Vagina (tissue), 2 donors: ENCODE results near the gene CSMD2. TPM values are rescaled to one million over a fixed set of nuclear protein-coding genes. Genes with fewer than 3 reads are reported as not detected.

Experiments used
- DNase-seq, 2 donors: peaks; one replicate each; pipeline ENCODE4 v3.0.0-alpha.2; 2017; ENCODE audit errors: extremely low spot score in 2 of 2
- H3K27ac ChIP-seq: fragments of 200-600 bp; sonication (generic); one replicate; pipeline ENCODE4 v1.5.1; 2019
- H3K27me3 ChIP-seq: fragments of 200-600 bp; sonication (generic); one replicate; pipeline ENCODE4 v1.5.1; 2019
- H3K36me3 ChIP-seq, 2 donors: fragments of 200-600 bp; sonication (generic); one replicate each; pipeline ENCODE4 v1.5.1; 2017 to 2019
- H3K4me1 ChIP-seq: fragments of 200-600 bp; sonication (generic); one replicate; pipeline ENCODE4 v1.5.1; 2019
- H3K4me3 ChIP-seq, 2 donors: fragments of 200-600 bp; sonication (generic); 1 replicate in 1 of 2; 2 replicates in 1 of 2; pipeline ENCODE4 v1.5.1; 2016 to 2019
- H3K9me3 ChIP-seq: fragments of 200-600 bp; sonication (generic); one replicate; pipeline ENCODE4 v1.5.1; 2019
- POLR2A ChIP-seq, 2 donors: fragments of 450-650 bp; IDR thresholded peaks; one replicate each; pipeline ENCODE4 v1.6.1; 2017; ENCODE audit warnings: antibody characterized with exemption in 2 of 2, mild to moderate bottlenecking in 2 of 2, moderate library complexity in 2 of 2
- POLR2AphosphoS5 ChIP-seq, 2 donors: sonication (generic); formaldehyde crosslinking; IDR thresholded peaks; one replicate each; pipeline ENCODE4 v1.9.0; 2017; ENCODE audit warnings: antibody characterized with exemption in 2 of 2, mild to moderate bottlenecking in 2 of 2, low read depth in 1 of 2; ENCODE audit not compliant: insufficient read depth in 1 of 2
- intact Hi-C: fragments of 100-400 bp; cut with DNase I; formaldehyde crosslinking; loops from one replicate; pipeline ENCODE4 v1.15.1; 2023
- total RNA-seq: library from RNA; depleted of rRNA; stranded (reverse); fragments of >200 nt; gene quantifications from one replicate; pipeline ENCODE4 v1.2.3, GENCODE V29; 2016
- TF ChIP-seq, protein P1 (sequence below), 3 experiments: fragments of 450-650 bp in 2 of 3; fragments of 200-600 bp in 1 of 3; sonication (generic) in 1 of 3; IDR thresholded peaks; one replicate each; pipeline ENCODE4 v1.5.1; 2017 to 2019; ENCODE audit warnings: antibody characterized with exemption in 3 of 3, mild to moderate bottlenecking in 2 of 3, moderate library complexity in 2 of 3

CSMD2 gene
- total RNA-seq, 1 donor from 2014 or later: 0.25 TPM

DNA sequence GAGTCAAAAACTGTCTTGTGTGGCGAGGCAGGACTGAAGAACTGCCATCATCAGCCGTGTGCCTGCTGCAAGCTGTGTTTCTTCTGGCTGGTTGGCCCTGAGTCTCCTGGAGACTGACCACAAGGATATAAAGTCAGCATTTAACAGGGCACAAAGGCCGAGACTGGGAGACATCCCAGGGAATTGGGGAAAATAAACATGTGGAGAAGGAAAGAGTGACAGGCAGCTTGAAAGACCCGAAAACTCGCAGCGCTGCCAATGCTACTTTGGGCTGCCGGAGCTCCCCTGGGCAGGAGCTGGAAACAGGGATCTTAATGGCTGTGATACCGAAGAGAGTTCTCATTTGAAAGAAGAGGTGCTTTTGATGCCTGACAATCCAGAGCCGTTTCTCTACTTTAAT lies 426.5 kb downstream of the CSMD2 start:
- TF ChIP-seq POLR2AphosphoS5 (IDR thresholded peaks at IDR 0.05; ENCODE audit: insufficient read depth in 1 of 2, low read depth in 1 of 2) (no peak), POLR2A (IDR thresholded peaks at IDR 0.05) (no peak)
- TF ChIP-seq, protein P1, sequence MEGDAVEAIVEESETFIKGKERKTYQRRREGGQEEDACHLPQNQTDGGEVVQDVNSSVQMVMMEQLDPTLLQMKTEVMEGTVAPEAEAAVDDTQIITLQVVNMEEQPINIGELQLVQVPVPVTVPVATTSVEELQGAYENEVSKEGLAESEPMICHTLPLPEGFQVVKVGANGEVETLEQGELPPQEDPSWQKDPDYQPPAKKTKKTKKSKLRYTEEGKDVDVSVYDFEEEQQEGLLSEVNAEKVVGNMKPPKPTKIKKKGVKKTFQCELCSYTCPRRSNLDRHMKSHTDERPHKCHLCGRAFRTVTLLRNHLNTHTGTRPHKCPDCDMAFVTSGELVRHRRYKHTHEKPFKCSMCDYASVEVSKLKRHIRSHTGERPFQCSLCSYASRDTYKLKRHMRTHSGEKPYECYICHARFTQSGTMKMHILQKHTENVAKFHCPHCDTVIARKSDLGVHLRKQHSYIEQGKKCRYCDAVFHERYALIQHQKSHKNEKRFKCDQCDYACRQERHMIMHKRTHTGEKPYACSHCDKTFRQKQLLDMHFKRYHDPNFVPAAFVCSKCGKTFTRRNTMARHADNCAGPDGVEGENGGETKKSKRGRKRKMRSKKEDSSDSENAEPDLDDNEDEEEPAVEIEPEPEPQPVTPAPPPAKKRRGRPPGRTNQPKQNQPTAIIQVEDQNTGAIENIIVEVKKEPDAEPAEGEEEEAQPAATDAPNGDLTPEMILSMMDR (IDR thresholded peaks at IDR 0.05): no peak
- DNase-seq: peak; percentile 40 to 54

DNA sequence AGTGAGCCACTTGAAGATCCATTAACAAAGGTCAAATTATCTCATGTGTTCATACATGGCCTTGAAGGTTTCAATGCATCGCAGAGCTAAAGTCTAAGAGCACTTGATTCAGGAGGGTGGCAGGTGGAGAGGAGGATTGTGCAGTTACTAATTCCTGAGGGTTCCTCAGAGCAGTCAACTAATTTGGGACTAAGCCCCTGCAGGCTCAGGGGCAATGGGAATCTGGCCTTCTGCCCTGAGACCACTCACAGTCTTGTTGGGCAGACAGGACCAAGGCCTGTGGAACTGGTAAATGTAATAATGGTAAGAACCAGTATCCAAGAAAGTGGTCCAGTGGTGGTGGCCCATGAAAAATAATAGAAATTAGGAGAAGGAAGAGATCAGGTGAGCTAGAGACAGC lies 428.5 kb downstream of the CSMD2 start:
- peak; percentile 27 to 58 for DNase-seq
- Histone ChIP-seq H3K27ac (no peak overlapping the region), H3K4me3 (no peak overlapping the region), H3K9me3 (no peaks in the 10 kb centered on the region), H3K4me1 (no peaks in the 10 kb centered on the region), H3K36me3 (no peaks in the 10 kb centered on the region), H3K27me3 (no peaks in the 10 kb centered on the region)
- intact Hi-C loops: no loop called here
- TF ChIP-seq, protein P1 (IDR thresholded peaks at IDR 0.05): no peak
- no peak for TF ChIP-seq POLR2A (IDR thresholded peaks at IDR 0.05)

More for the DNA sequence above, 426.5 kb downstream of the CSMD2 start:
- Histone ChIP-seq H3K27ac (no peak overlapping the region), H3K36me3 (no peaks in the 10 kb centered on the region), H3K9me3 (no peaks in the 10 kb centered on the region), H3K4me3 (no peak overlapping the region), H3K27me3 (no peaks in the 10 kb centered on the region), H3K4me1 (no peaks in the 10 kb centered on the region)
- intact Hi-C loops: no loop called here

DNA sequence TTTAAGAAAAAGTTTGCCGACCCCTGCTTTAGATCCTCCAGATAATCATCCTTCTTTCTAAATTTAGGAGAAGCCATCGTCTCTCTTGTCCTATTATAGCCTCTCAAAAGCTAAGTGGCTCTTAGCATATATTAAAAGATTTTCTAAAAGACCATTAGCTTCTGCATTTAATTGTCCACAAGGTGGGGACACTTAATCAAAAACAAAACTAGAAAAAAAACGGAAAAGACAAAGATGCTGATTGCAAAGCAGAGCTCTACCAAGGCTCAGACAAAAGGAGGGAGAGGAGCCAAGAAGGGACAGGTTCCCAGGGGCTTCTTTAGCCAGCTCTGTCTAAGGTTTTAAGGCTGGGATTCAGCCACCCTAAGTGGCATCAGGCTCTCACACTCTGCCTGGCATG lies 429.4 kb downstream of the CSMD2 start:
- intact Hi-C loops: no loop called here
- no peak overlapping the region for H3K4me3 ChIP-seq
- no peaks in the 10 kb centered on the region for H3K9me3 ChIP-seq
- no peaks in the 10 kb centered on the region for H3K4me1 ChIP-seq
- peak; percentile 1 to 19 for DNase-seq
- H3K27me3 ChIP-seq: no peaks in the 10 kb centered on the region
- TF ChIP-seq, protein P1 (IDR thresholded peaks at IDR 0.05): no peak
- TF ChIP-seq POLR2AphosphoS5 (IDR thresholded peaks at IDR 0.05; ENCODE audit: insufficient read depth in 1 of 2, low read depth in 1 of 2) (no peak), POLR2A (IDR thresholded peaks at IDR 0.05) (no peak)
- H3K27ac ChIP-seq: no peak overlapping the region
- H3K36me3 ChIP-seq: no peaks in the 10 kb centered on the region

DNA sequence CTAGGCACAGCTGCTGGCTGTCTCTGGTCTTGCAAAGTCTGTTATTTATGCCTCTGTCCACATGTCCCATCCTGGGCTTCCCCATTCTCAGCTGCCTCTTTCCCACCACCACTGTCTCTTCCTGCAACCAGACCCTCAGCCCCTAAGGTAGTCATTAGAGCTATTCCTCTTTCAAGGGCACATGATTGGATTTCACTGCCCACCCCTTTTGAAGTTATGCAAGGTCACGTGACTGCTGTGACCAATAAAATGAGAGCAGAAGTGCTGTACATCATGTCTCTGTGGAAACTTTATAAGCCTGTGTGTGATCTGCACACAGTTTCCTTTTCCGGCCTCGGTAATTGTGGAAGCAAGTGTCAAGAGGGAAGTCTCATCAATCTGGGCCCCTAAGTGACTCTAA lies 437.7 kb downstream of the CSMD2 start:
- intact Hi-C loops: no loop called here
- Histone ChIP-seq H3K9me3 (no peaks in the 10 kb centered on the region), H3K27ac (no peak overlapping the region), H3K27me3 (no peaks in the 10 kb centered on the region), H3K36me3 (no peaks in the 10 kb centered on the region), H3K4me1 (no peaks in the 10 kb centered on the region), H3K4me3 (no peak overlapping the region)
- TF ChIP-seq POLR2A (IDR thresholded peaks at IDR 0.05) (no peak), POLR2AphosphoS5 (IDR thresholded peaks at IDR 0.05; ENCODE audit: insufficient read depth in 1 of 2, low read depth in 1 of 2) (no peak)
- TF ChIP-seq, protein P1 (IDR thresholded peaks at IDR 0.05): no peak
- peak in 1 of 2 donors; percentile 25 for DNase-seq

DNA sequence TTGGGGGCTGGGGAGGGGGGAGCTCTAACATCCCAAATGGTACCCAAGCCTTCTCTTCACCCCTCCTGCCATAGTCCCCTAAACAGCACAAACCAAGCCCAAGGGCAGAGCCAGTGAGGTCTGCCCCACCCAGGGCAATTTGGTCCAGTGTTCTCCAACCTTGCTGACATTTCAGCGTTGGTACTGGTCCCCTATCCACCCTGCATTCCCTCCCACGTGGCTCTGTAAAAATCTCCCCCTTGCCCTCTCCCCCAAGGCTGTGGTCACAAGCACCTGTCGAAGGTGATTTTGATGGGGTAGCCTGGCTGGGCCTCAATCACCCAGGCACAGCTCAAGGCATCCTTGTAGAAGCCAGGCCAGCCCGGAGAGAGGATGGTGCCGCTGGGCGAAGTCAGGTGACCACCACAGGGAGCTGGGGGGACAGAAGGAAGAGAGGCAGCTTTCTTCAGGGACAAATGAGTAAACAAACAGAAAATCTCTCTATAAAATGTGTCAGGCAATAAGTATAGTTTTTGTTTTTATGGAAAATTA lies 438.7 kb downstream of the CSMD2 start:
- Histone ChIP-seq H3K27ac (no peak overlapping the region), H3K27me3 (no peaks in the 10 kb centered on the region), H3K9me3 (no peaks in the 10 kb centered on the region)

More for the DNA sequence above, 438.7 kb downstream of the CSMD2 start:
- Histone ChIP-seq H3K36me3 (no peaks in the 10 kb centered on the region), H3K4me3 (no peak overlapping the region), H3K4me1 (no peaks in the 10 kb centered on the region)
- intact Hi-C loops: no loop called here
- DNase-seq: peak in 1 of 2 donors; percentile 88
- TF ChIP-seq, protein P1 (IDR thresholded peaks at IDR 0.05): no peak
- no peak for TF ChIP-seq POLR2A (IDR thresholded peaks at IDR 0.05)
- TF ChIP-seq POLR2AphosphoS5 (IDR thresholded peaks at IDR 0.05; ENCODE audit: insufficient read depth in 1 of 2, low read depth in 1 of 2): no peak
